PFSK-1 (cell line): ENCODE data around the gene PROP1.

ENCODE experiments used
- POLR2AphosphoS5 ChIP-seq: IDR thresholded peaks from 2 replicates; pipeline ENCODE4 v1.6.1; 2012; ENCODE audit warnings: low read depth, mild to moderate bottlenecking, control low read depth, low read length, moderate library complexity
- TAF1 ChIP-seq: IDR thresholded peaks from 2 replicates; pipeline ENCODE4 v1.6.1; 2012; ENCODE audit warnings: low read length, control low read depth, borderline replicate concordance; ENCODE audit not compliant: insufficient read depth
- TF ChIP-seq, protein P1 (sequence below), 2 experiments: IDR thresholded peaks; 2 replicates each; pipeline versions ENCODE4 v1.6.1 to v1.8.0; 2011 to 2012; ENCODE audit warnings: low read depth in 2 of 2, low read length in 2 of 2, control low read depth in 1 of 2, inconsistent platforms in 1 of 2, mild to moderate bottlenecking in 1 of 2, moderate library complexity in 1 of 2; ENCODE audit not compliant: insufficient read depth in 1 of 2

DNA sequence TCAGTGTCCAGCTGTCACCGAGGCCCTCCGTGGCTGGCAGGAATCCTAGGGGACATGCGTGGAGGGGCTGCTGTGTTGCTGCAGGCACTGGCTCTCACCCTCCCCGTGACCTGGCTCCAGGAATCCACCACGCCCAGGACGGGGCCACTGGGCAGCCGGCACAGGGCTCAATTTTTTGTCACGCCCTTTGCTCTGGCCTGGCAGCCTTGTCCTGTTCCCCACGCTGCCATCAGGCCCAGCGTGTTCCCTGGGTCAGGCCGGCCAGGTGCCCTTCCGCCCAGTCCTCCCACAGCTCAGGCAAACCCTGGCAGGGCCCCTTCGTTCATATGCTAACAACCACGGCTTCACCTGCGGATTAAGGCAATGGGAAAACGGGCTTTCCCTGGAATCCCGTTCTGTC, 37.3 kb downstream of the PROP1 start:
- TF ChIP-seq, protein P1, sequence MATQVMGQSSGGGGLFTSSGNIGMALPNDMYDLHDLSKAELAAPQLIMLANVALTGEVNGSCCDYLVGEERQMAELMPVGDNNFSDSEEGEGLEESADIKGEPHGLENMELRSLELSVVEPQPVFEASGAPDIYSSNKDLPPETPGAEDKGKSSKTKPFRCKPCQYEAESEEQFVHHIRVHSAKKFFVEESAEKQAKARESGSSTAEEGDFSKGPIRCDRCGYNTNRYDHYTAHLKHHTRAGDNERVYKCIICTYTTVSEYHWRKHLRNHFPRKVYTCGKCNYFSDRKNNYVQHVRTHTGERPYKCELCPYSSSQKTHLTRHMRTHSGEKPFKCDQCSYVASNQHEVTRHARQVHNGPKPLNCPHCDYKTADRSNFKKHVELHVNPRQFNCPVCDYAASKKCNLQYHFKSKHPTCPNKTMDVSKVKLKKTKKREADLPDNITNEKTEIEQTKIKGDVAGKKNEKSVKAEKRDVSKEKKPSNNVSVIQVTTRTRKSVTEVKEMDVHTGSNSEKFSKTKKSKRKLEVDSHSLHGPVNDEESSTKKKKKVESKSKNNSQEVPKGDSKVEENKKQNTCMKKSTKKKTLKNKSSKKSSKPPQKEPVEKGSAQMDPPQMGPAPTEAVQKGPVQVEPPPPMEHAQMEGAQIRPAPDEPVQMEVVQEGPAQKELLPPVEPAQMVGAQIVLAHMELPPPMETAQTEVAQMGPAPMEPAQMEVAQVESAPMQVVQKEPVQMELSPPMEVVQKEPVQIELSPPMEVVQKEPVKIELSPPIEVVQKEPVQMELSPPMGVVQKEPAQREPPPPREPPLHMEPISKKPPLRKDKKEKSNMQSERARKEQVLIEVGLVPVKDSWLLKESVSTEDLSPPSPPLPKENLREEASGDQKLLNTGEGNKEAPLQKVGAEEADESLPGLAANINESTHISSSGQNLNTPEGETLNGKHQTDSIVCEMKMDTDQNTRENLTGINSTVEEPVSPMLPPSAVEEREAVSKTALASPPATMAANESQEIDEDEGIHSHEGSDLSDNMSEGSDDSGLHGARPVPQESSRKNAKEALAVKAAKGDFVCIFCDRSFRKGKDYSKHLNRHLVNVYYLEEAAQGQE (IDR thresholded peaks at IDR 0.05; ENCODE audit: insufficient read depth in 1 of 2, low read depth in 2 of 2, low read length in 2 of 2): no peak
- TF ChIP-seq POLR2AphosphoS5 (no peak), TAF1 (no peak)
